PC-3 (cell line): ENCODE data around the gene OPRL1. TPM values are rescaled to one million over a fixed set of nuclear protein-coding genes. Genes with fewer than 3 reads are reported as not detected.
"Not testable (repeated sequence)": the region's sequence is repeated elsewhere in the genome, so short reads cannot be mapped to it uniquely, and the experiment has no call there.

Experiments
- ATAC-seq: fragments of 200-7000 bp; cut with Tn5 transposase; 2 replicates; pipeline ENCODE4 v1.9.1; 2020; ENCODE audit warnings: mild to moderate bottlenecking, moderate library complexity
- BruUV-seq: library from RNA; stranded (reverse); fragments of 400-500 nt; replicated peaks from 2 replicates; lab custom pipeline; 2021; lab: Mats Ljungman, UMichigan
- CTCF ChIA-PET: fragments of 300-600 bp; sonication (Branson Sonifier 250); formaldehyde crosslinking; loops from one replicate; lab custom pipeline; 2022; ENCODE audit warnings: antibody characterized with exemption; lab: Charles Lee
- POLR2A ChIA-PET: fragments of 300-600 bp; sonication (Branson Sonifier 250); formaldehyde crosslinking; loops from one replicate; lab custom pipeline; 2022; ENCODE audit warnings: antibody characterized with exemption; ENCODE audit not compliant: unreplicated experiment; lab: Charles Lee
- DNase-seq: peaks from one replicate; pipeline ENCODE4 v3.0.0-alpha.2; 2015
- H2AFZ ChIP-seq: fragments of 300-600 bp; sonication (generic); 2 replicates; pipeline ENCODE4 v1.6.0; 2016; ENCODE audit warnings: antibody characterized with exemption, low read length
- H3F3A ChIP-seq: fragments of 300-600 bp; sonication (generic); one replicate; pipeline ENCODE4 v1.6.0; 2017; ENCODE audit warnings: antibody characterized with exemption, low read length, control low read depth, mild to moderate bottlenecking; ENCODE audit not compliant: unreplicated experiment
- H3K27ac ChIP-seq: fragments of 300-600 bp; sonication (generic); 2 replicates; pipeline ENCODE4 v1.5.1; 2016; ENCODE audit warnings: mild to moderate bottlenecking, low read length
- H3K27me3 ChIP-seq: fragments of 300-600 bp; sonication (generic); 2 replicates; pipeline ENCODE4 v1.6.1; 2016; ENCODE audit warnings: low read length, mixed read lengths
- H3K36me3 ChIP-seq: fragments of 300-600 bp; sonication (generic); 2 replicates; pipeline ENCODE4 v1.6.1; 2016; ENCODE audit warnings: low read depth, mixed run types, low read length, mixed read lengths
- H3K4me1 ChIP-seq: fragments of 300-600 bp; sonication (generic); 2 replicates; pipeline ENCODE4 v1.5.1; 2016; ENCODE audit warnings: low read length; ENCODE audit not compliant: insufficient read depth
- H3K4me2 ChIP-seq: fragments of 300-600 bp; sonication (generic); 2 replicates; pipeline ENCODE4 v1.6.0; 2016; ENCODE audit warnings: low read length
- H3K4me3 ChIP-seq: fragments of 300-600 bp; sonication (generic); 2 replicates; pipeline ENCODE4 v1.5.1; 2016; ENCODE audit warnings: mild to moderate bottlenecking, low read length, mixed read lengths
- H3K79me2 ChIP-seq: fragments of 300-600 bp; sonication (generic); 2 replicates; pipeline ENCODE4 v1.6.1; 2017; ENCODE audit warnings: low read length, mixed read lengths
- H3K9ac ChIP-seq: fragments of 300-600 bp; sonication (generic); 2 replicates; pipeline ENCODE4 v1.6.0; 2016; ENCODE audit warnings: mild to moderate bottlenecking, low read length
- H3K9me2 ChIP-seq: fragments of 300-600 bp; sonication (generic); replicated peaks from 2 replicates; pipeline ENCODE4 v1.6.1; 2016; ENCODE audit warnings: mixed run types, low read length, mixed read lengths
- H3K9me3 ChIP-seq: fragments of 300-600 bp; sonication (generic); 2 replicates; pipeline ENCODE4 v1.6.1; 2016; ENCODE audit warnings: low read length, mixed read lengths
- H4K20me1 ChIP-seq: fragments of 300-600 bp; sonication (generic); 2 replicates; pipeline ENCODE4 v1.6.1; 2016; ENCODE audit warnings: low read length, mixed read lengths
- CTCF ChIP-seq: fragments of 300-600 bp; sonication (generic); conservative IDR thresholded peaks from 2 replicates; pipeline ENCODE4 v1.5.1; 2017; ENCODE audit warnings: antibody characterized with exemption, low read depth, mild to moderate bottlenecking, low read length
- EZH2 ChIP-seq: fragments of 300-600 bp; sonication (generic); IDR thresholded peaks from one replicate; pipeline ENCODE4 v1.6.1; 2017; ENCODE audit warnings: antibody characterized with exemption, mild to moderate bottlenecking, low read length; ENCODE audit not compliant: unreplicated experiment
- EZH2phosphoT487 ChIP-seq: fragments of 300-600 bp; sonication (generic); IDR thresholded peaks from 2 replicates; pipeline ENCODE4 v1.6.1; 2018; ENCODE audit warnings: mild to moderate bottlenecking, antibody characterized with exemption, low read length, borderline replicate concordance
- intact Hi-C: fragments of 100-400 bp; cut with micrococcal nuclease; formaldehyde crosslinking; loops from 2 replicates; pipeline ENCODE4 v1.9.0; 2023
- total RNA-seq: library from RNA; depleted of rRNA; stranded (reverse); fragments of >200 nt; gene quantifications from 2 replicates; pipeline ENCODE4 v1.2.3, GENCODE V29; 2014

Gene OPRL1
- total RNA-seq, 1 experiment from 2014 or later = 5.6 TPM

GRCh38 chr20:64119681-64120341 lies 39.9 kb downstream of the OPRL1 start:
- Histone ChIP-seq H3K4me1 (no peaks in the 10 kb centered on the region; the same call in 1 of the 2 replicates), H3K9me2 (no peaks in the 10 kb centered on the region), H3F3A (no peaks in the 10 kb centered on the region), H3K27me3 (peaks cover 19% of the 10 kb centered on the region), H3K27ac (no peak overlapping the region), H2AFZ (peak overlapping the region; percentile 88), H3K4me2 (peak overlapping the region; percentile 82), H3K79me2 (no peaks in the 10 kb centered on the region), H3K9ac (peak overlapping the region; percentile 38; the same call in 1 of the 2 replicates), H4K20me1 (no peaks in the 10 kb centered on the region), H3K4me3 (peak overlapping the region; percentile 58), H3K36me3 (no peaks in the 10 kb centered on the region), H3K9me3 (no peaks in the 10 kb centered on the region)
- BruUV-seq = no TSS peak
- intact Hi-C loops = loop anchor here (1.0 kb wide), 3 partner anchors 18 to 81 kb away; no protein-coding TSS in a partner anchor
- ChIA-PET POLR2A (no interaction called here), CTCF (interaction anchor here (0.8 to 2.6 kb wide), 2 partner anchors 17 to 36 kb away, joined by 15 read pairs; partner anchors contain the start of gene LKAAEAR1)
- no peak for TF ChIP-seq EZH2phosphoT487
- TF ChIP-seq EZH2 = no peak
- TF ChIP-seq CTCF = no peak
- ATAC-seq (peak; percentile 37), DNase-seq (no peak)

DNA sequence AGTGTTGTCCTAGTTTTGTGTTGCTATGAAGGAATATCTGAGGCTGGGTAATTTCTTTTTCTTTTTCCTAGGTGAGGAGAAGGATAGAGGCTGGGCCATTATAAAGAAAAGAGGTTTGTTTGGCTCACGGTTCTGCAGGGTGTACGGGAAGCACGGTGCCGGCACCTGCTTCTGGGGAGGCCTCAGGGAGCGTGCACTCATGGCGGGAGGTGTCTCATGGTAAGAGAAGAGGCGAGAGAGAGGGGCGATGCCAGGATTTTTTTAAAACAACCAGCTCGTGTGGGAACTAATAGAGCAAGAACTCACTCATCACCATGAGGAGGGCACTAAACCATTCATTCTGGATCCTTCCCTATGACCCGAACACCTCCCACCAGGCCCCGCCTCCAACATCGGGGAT lies 41.7 kb downstream of the OPRL1 start:
- Histone ChIP-seq H2AFZ (no peak overlapping the region), H3K79me2 (no peaks in the 10 kb centered on the region), H3K4me1 (no peaks in the 10 kb centered on the region; the same call in 1 of the 2 replicates), H3K9me3 (no peaks in the 10 kb centered on the region), H3K27ac (no peak overlapping the region), H3K27me3 (peaks cover 19% of the 10 kb centered on the region), H4K20me1 (no peaks in the 10 kb centered on the region), H3K4me3 (no peak overlapping the region), H3F3A (no peaks in the 10 kb centered on the region), H3K9ac (no peak overlapping the region), H3K36me3 (no peaks in the 10 kb centered on the region), H3K9me2 (no peaks in the 10 kb centered on the region), H3K4me2 (no peak overlapping the region)
- TF ChIP-seq CTCF = no peak
- no peak for TF ChIP-seq EZH2phosphoT487
- TF ChIP-seq EZH2 = no peak
- no peak for DNase-seq
- ChIA-PET POLR2A (no interaction called here), CTCF (interaction anchor here (2.6 kb wide), 1 partner anchor 38 kb away, joined by 15 read pairs; the partner anchor contains the start of gene LKAAEAR1)
- BruUV-seq = no TSS peak
- no peak for ATAC-seq
- intact Hi-C loops = no loop called here

DNA sequence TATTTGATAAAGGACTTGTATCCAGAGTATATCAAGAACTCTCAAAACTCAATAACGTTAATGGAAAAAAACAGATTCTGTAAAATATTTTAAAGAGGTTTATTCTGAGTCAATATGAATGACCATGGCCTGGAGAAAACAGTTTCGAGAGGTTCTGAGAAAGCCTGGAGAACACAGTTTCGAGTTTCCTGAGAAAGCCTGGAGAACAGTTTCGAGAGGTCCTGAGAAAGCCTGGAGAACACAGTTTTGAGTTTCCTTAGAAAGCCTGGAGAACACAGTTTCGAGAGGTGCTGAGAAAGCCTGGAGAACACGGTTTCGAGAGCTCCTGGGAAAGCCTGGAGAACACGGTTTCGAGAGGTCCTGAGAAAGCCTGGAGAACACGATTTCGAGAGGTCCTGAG lies 43.0 kb downstream of the OPRL1 start:
- H3K9ac ChIP-seq, H3K4me3 ChIP-seq, H3K79me2 ChIP-seq, H3K36me3 ChIP-seq, intact Hi-C loops, H3K4me1 ChIP-seq, H2AFZ ChIP-seq, CTCF ChIA-PET, H3K27ac ChIP-seq, BruUV-seq, DNase-seq, H3K4me2 ChIP-seq, H3K9me3 ChIP-seq, H3K9me2 ChIP-seq, POLR2A ChIA-PET, H4K20me1 ChIP-seq, ATAC-seq, H3F3A ChIP-seq: not testable (repeated sequence)
- H3K27me3 ChIP-seq = peaks cover 21% of the 10 kb centered on the region

GRCh38 chr20:64123517-64123916 lies 43.6 kb downstream of the OPRL1 start:
- H4K20me1 ChIP-seq, H3K4me3 ChIP-seq, H3K4me1 ChIP-seq, H3K36me3 ChIP-seq, H3K79me2 ChIP-seq, H3K9me3 ChIP-seq, BruUV-seq, DNase-seq, intact Hi-C loops, POLR2A ChIA-PET, H3K9ac ChIP-seq, CTCF ChIA-PET, H3K9me2 ChIP-seq, H2AFZ ChIP-seq, H3F3A ChIP-seq, H3K4me2 ChIP-seq, ATAC-seq, H3K27ac ChIP-seq: not testable (repeated sequence)
- H3K27me3 ChIP-seq = peaks cover 27% of the 10 kb centered on the region
